Loucy (cell line): ENCODE measurements around the gene YWHAE.

Source experiments
- H2AFZ ChIP-seq: fragments of 200-600 bp; sonication (generic); 2 replicates; pipeline ENCODE4 v1.6.0; 2016; ENCODE audit warnings: antibody characterized with exemption, mild to moderate bottlenecking, low read length, moderate library complexity
- H3F3A ChIP-seq: fragments of 200-600 bp; 2 replicates; pipeline ENCODE4 v1.6.0; 2016; ENCODE audit warnings: antibody characterized with exemption, low read depth, mild to moderate bottlenecking
- H3K27me3 ChIP-seq: fragments of 200-600 bp; sonication (generic); 2 replicates; pipeline ENCODE4 v1.6.1; 2014; ENCODE audit warnings: low read length, mild to moderate bottlenecking; ENCODE audit not compliant: insufficient read depth, poor library complexity, severe bottlenecking
- H3K36me3 ChIP-seq: fragments of 200-600 bp; sonication (generic); 2 replicates; pipeline ENCODE4 v1.6.1; 2016; ENCODE audit warnings: low read length; ENCODE audit not compliant: insufficient read depth
- H3K4me1 ChIP-seq: fragments of 200-600 bp; sonication (generic); 2 replicates; pipeline ENCODE4 v1.5.1; 2014; ENCODE audit warnings: low read length, mild to moderate bottlenecking; ENCODE audit not compliant: insufficient read depth, poor library complexity, severe bottlenecking
- H3K4me2 ChIP-seq: fragments of 200-600 bp; sonication (generic); 2 replicates; pipeline ENCODE4 v1.6.0; 2014; ENCODE audit warnings: antibody characterized with exemption, low read length, low read depth, mild to moderate bottlenecking; ENCODE audit not compliant: poor library complexity, severe bottlenecking
- H3K4me3 ChIP-seq: fragments of 200-600 bp; sonication (generic); 2 replicates; pipeline ENCODE4 v1.5.1; 2014; ENCODE audit warnings: low read length, mild to moderate bottlenecking, mixed read lengths; ENCODE audit not compliant: poor library complexity, severe bottlenecking
- H3K79me2 ChIP-seq: fragments of 200-600 bp; sonication (generic); 2 replicates; pipeline ENCODE4 v1.6.1; 2014; ENCODE audit warnings: low read length; ENCODE audit not compliant: insufficient read depth
- H3K9ac ChIP-seq: fragments of 200-600 bp; sonication (generic); 2 replicates; pipeline ENCODE4 v1.6.0; 2014; ENCODE audit warnings: mild to moderate bottlenecking, low read depth, low read length, moderate library complexity; ENCODE audit not compliant: poor library complexity, severe bottlenecking
- H3K9me2 ChIP-seq: fragments of 200-600 bp; sonication (generic); replicated peaks from 2 replicates; pipeline ENCODE4 v1.6.1; 2016; ENCODE audit warnings: low read depth, low read length, mixed read lengths
- H3K9me3 ChIP-seq: fragments of 200-600 bp; sonication (generic); 2 replicates; pipeline ENCODE4 v1.6.1; 2014; ENCODE audit warnings: mild to moderate bottlenecking, antibody characterized with exemption, low read length, low read depth; ENCODE audit not compliant: insufficient read depth
- H4K20me1 ChIP-seq: fragments of 200-600 bp; sonication (generic); 2 replicates; pipeline ENCODE4 v1.6.0; 2014; ENCODE audit warnings: antibody characterized with exemption, low read length, mild to moderate bottlenecking; ENCODE audit not compliant: insufficient read depth, poor library complexity, severe bottlenecking
- EZH2phosphoT487 ChIP-seq: fragments of 200-600 bp; IDR thresholded peaks from 2 replicates; pipeline ENCODE4 v1.6.1; 2018; ENCODE audit warnings: antibody characterized with exemption, mild to moderate bottlenecking, moderate library complexity, borderline replicate concordance
- TF ChIP-seq, protein P1 (sequence below): fragments of 200-600 bp; sonication (generic); conservative IDR thresholded peaks from 2 replicates; pipeline ENCODE4 v1.5.1; 2014; ENCODE audit warnings: mild to moderate bottlenecking, antibody characterized with exemption, low read length

The YWHAE gene

GRCh38 chr17:1325766-1326165, 74.3 kb downstream of the YWHAE start:
- H3K9ac ChIP-seq = no peak overlapping the region
- H3K36me3 ChIP-seq = no peaks in the 10 kb centered on the region
- H3K79me2 ChIP-seq = no peaks in the 10 kb centered on the region
- H3K9me3 ChIP-seq = no peaks in the 10 kb centered on the region
- no peak overlapping the region for H3K4me3 ChIP-seq
- H3K4me2 ChIP-seq = no peak overlapping the region
- H3K9me2 ChIP-seq = no peaks in the 10 kb centered on the region
- no peak for TF ChIP-seq EZH2phosphoT487
- TF ChIP-seq, protein P1, sequence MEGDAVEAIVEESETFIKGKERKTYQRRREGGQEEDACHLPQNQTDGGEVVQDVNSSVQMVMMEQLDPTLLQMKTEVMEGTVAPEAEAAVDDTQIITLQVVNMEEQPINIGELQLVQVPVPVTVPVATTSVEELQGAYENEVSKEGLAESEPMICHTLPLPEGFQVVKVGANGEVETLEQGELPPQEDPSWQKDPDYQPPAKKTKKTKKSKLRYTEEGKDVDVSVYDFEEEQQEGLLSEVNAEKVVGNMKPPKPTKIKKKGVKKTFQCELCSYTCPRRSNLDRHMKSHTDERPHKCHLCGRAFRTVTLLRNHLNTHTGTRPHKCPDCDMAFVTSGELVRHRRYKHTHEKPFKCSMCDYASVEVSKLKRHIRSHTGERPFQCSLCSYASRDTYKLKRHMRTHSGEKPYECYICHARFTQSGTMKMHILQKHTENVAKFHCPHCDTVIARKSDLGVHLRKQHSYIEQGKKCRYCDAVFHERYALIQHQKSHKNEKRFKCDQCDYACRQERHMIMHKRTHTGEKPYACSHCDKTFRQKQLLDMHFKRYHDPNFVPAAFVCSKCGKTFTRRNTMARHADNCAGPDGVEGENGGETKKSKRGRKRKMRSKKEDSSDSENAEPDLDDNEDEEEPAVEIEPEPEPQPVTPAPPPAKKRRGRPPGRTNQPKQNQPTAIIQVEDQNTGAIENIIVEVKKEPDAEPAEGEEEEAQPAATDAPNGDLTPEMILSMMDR = no peak
- H3K27me3 ChIP-seq = no peaks in the 10 kb centered on the region
- no peaks in the 10 kb centered on the region for H3F3A ChIP-seq
- peaks cover 6% of the 10 kb centered on the region for H3K4me1 ChIP-seq
- H4K20me1 ChIP-seq = no peaks in the 10 kb centered on the region
- H2AFZ ChIP-seq = no peak overlapping the region

GRCh38 chr17:1324201-1324771, 75.7 kb downstream of the YWHAE start:
- H4K20me1 ChIP-seq = no peaks in the 10 kb centered on the region
- no peaks in the 10 kb centered on the region for H3K36me3 ChIP-seq
- no peaks in the 10 kb centered on the region for H3K9me3 ChIP-seq
- no peaks in the 10 kb centered on the region for H3F3A ChIP-seq
- no peak overlapping the region for H3K9ac ChIP-seq
- H3K9me2 ChIP-seq = no peaks in the 10 kb centered on the region
- H3K79me2 ChIP-seq = no peaks in the 10 kb centered on the region
- H2AFZ ChIP-seq = no peak overlapping the region
- no peak overlapping the region for H3K4me2 ChIP-seq
- no peaks in the 10 kb centered on the region for H3K27me3 ChIP-seq
- H3K4me3 ChIP-seq = no peak overlapping the region
- peaks cover 6% of the 10 kb centered on the region for H3K4me1 ChIP-seq
- TF ChIP-seq EZH2phosphoT487 = no peak
- TF ChIP-seq, protein P1 = no peak

DNA sequence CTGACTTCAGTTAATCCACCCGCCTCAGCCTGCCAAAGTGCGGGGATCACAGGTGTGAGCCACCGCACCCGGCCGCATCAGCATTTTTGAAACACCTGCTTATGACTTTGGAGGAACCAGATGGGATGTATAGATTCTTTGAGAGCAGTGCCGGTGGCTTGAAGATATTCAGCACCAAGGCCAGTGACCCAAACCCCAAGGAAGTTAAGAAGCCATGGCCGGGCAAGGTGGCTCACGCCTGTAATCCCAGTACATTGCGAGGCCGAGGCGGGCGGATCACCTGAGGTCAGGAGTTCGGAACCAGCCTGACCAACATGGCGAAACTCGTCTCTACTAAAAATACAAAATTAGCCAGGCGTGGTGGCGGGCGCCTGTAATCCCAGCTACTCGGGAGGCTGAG, 76.7 kb downstream of the YWHAE start:
- H4K20me1 ChIP-seq = no peaks in the 10 kb centered on the region
- no peak overlapping the region for H3K4me2 ChIP-seq
- H3K36me3 ChIP-seq = no peaks in the 10 kb centered on the region
- H3K4me3 ChIP-seq = no peak overlapping the region
- no peak for TF ChIP-seq EZH2phosphoT487
- TF ChIP-seq, protein P1 = no peak
- no peaks in the 10 kb centered on the region for H3K9me3 ChIP-seq
- peaks cover 6% of the 10 kb centered on the region for H3K4me1 ChIP-seq
- no peak overlapping the region for H2AFZ ChIP-seq
- H3K27me3 ChIP-seq = no peaks in the 10 kb centered on the region
- no peaks in the 10 kb centered on the region for H3F3A ChIP-seq
- H3K9ac ChIP-seq = no peak overlapping the region
- H3K9me2 ChIP-seq = no peaks in the 10 kb centered on the region
- no peaks in the 10 kb centered on the region for H3K79me2 ChIP-seq
